ENCODE results near the gene IZUMO4. TPM values are rescaled to one million over a fixed set of nuclear protein-coding genes. Genes with fewer than 3 reads are reported as not detected.
"Not testable (repeated sequence)": the region's sequence is repeated elsewhere in the genome, so short reads cannot be mapped to it uniquely, and the experiment has no call there.

Gene IZUMO4
- total and polyA plus RNA-seq, 11 donors: 1.7 to 6.2 (median 2.6) TPM; not detected in 1

DNA sequence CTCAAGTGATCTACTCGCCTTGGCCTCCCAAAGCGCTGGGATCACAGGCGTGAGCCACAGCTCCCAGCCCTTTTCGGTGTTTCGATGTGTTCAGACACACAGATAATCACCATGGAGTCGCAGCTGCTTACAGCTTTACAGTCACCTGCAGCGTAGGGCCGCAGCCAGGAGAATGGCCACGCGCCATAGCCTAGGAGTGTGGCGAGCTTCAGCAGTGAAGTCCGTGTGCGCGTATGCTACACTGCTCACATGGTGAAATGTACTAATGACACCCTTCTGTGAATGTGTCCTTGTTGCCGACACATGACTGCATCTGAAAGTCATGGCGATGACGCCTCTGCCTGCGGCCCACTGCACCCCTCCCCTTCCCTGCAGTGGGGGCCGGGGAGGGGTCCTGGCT lies 31.0 kb downstream of the IZUMO4 start:
- peaks cover 0 to 89% (median 72%) of the 10 kb centered on the region in 9 donors for H3K36me3 ChIP-seq
- ATAC-seq (peak; percentile 85 to 93 (median 90)), DNase-seq (peak; percentile 75 to 92 (median 83))
- peaks cover 0 to 30% (median 15%) of the 10 kb centered on the region in 12 donors for H3K4me1 ChIP-seq
- no peak for TF ChIP-seq POLR2A (IDR thresholded peaks at IDR 0.05)
- TF ChIP-seq, protein P1, sequence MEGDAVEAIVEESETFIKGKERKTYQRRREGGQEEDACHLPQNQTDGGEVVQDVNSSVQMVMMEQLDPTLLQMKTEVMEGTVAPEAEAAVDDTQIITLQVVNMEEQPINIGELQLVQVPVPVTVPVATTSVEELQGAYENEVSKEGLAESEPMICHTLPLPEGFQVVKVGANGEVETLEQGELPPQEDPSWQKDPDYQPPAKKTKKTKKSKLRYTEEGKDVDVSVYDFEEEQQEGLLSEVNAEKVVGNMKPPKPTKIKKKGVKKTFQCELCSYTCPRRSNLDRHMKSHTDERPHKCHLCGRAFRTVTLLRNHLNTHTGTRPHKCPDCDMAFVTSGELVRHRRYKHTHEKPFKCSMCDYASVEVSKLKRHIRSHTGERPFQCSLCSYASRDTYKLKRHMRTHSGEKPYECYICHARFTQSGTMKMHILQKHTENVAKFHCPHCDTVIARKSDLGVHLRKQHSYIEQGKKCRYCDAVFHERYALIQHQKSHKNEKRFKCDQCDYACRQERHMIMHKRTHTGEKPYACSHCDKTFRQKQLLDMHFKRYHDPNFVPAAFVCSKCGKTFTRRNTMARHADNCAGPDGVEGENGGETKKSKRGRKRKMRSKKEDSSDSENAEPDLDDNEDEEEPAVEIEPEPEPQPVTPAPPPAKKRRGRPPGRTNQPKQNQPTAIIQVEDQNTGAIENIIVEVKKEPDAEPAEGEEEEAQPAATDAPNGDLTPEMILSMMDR (IDR thresholded peaks at IDR 0.05): no peak
- no peak overlapping the region for H3K4me3 ChIP-seq
- WGBS, 4 donors: 41 to 56% (median 51%) methylated on average over 17 to 19 of the region's 19 CpGs
- H3K27ac ChIP-seq: peak overlapping the region; percentile 58 to 95 (median 86)
- no peaks in the 10 kb centered on the region for H3K27me3 ChIP-seq
- intact Hi-C loops (cut with DNase I): no loop called here
- no peaks in the 10 kb centered on the region for H3K9me3 ChIP-seq

DNA sequence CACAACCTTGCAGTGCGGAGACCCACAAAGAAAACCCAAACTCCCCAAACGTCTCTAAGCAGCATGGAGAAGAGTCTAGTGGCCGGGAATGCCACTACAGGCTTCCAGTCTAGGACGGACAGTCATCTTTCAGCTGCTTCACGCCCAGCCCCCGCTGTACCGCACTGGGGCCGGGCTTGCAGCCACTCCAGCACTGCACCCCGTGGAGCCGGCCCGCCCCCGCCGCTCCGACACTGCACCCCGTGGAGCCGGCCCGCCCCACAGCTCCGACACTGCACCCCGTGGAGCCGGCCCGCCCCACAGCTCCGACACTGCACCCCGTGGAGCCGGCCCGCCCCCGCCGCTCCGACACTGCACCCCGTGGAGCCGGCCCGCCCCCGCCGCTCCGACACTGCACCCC lies 31.5 kb downstream of the IZUMO4 start:
- H3K4me3 ChIP-seq; H3K27me3 ChIP-seq; H3K9me3 ChIP-seq; DNase-seq; intact Hi-C loops (cut with DNase I): not testable (repeated sequence)
- H3K4me1 ChIP-seq: peaks cover 0 to 32% (median 15%) of the 10 kb centered on the region in 12 donors
- 59 to 88% (median 82%) methylated on average over 8 to 28 of the region's 34 CpGs for WGBS, 4 donors
- ATAC-seq: peak; percentile 10 to 27 (median 23)
- peaks cover 0 to 89% (median 71%) of the 10 kb centered on the region in 9 donors for H3K36me3 ChIP-seq
- peak overlapping the region; percentile 58 to 95 (median 86) for H3K27ac ChIP-seq

DNA sequence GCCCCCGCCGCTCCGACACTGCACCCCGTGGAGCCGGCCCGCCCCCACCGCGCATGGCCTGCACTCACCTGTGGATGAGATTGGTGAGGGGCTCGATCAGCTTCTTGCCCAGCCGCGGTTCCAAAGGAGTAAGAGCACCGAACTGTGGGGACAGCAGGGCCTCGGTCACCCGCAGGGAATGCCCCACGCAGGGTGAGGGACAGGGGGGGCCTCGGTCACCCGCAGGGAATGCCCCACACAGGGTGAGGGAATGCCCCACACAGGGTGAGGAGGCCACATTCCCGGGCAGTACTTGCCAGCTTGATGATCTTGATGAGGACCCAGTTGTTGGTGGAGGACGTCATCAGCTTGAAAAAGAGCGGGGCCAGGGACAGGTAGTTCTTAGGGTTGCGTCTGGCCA lies 32.3 kb downstream of the IZUMO4 start:
- no peak for DNase-seq
- no peaks in the 10 kb centered on the region for H3K27me3 ChIP-seq
- peaks cover 0 to 89% (median 66%) of the 10 kb centered on the region in 9 donors for H3K36me3 ChIP-seq
- intact Hi-C loops (cut with DNase I): no loop called here
- H3K4me3 ChIP-seq: no peak overlapping the region
- H3K4me1 ChIP-seq: peaks cover 0 to 32% (median 15%) of the 10 kb centered on the region in 12 donors
- no peaks in the 10 kb centered on the region for H3K9me3 ChIP-seq
- 84 to 94% (median 90%) methylated on average over 3 to 21 of the region's 21 CpGs for WGBS, 4 donors
- TF ChIP-seq, protein P1 (IDR thresholded peaks at IDR 0.05): no peak
- TF ChIP-seq POLR2A (IDR thresholded peaks at IDR 0.05): no peak
- peak overlapping the region in 11 of 12 donors; percentile 44 to 96 (median 72) for H3K27ac ChIP-seq
- peak; percentile 6 to 33 (median 22) for ATAC-seq

DNA sequence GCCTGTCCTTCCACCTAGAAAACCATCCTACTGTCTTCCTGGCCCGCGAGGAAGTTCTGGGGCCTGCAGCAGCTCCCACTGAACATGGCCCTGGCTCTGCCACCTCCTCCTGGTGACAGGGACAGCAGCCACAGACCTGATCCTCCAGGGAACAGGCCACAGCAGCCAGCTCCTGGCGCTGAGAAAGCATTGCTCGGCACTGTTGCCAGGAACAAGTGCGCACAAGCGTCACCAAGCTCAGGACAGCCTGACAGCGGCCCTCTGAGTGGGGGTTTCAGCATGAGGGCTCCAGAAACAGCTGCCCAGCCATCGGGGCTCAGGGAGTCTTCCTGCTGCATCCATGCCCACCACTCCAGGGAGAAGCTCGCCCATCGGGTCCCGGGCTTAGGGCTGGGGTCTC lies 32.8 kb downstream of the IZUMO4 start:
- Histone ChIP-seq H3K27me3 (no peaks in the 10 kb centered on the region), H3K27ac (peak overlapping the region in 11 of 12 donors; percentile 49 to 96 (median 72)), H3K4me1 (peaks cover 0 to 32% (median 15%) of the 10 kb centered on the region in 12 donors), H3K4me3 (no peak overlapping the region), H3K36me3 (peaks cover 0 to 88% (median 62%) of the 10 kb centered on the region in 9 donors), H3K9me3 (no peaks in the 10 kb centered on the region)
- 62 to 100% (median 75%) methylated on average over 3 to 11 of the region's 11 CpGs for WGBS, 4 donors
- intact Hi-C loops (cut with DNase I): no loop called here
- ATAC-seq (peak; percentile 58 to 81 (median 74)), DNase-seq (peak in 4 of 5 donors; percentile 39 to 91 (median 78))
- TF ChIP-seq POLR2A (IDR thresholded peaks at IDR 0.05): no peak
- TF ChIP-seq, protein P1 (IDR thresholded peaks at IDR 0.05): no peak

All from heart left ventricle (tissue), 16 donors.